K562 (cell line): ENCODE results near the gene FOXJ1. TPM values are rescaled to one million over a fixed set of nuclear protein-coding genes. Genes with fewer than 3 reads are reported as not detected.

ENCODE experiments used
- ATAC-seq: fragments of 200-7000 bp; cut with Tn5 transposase; 3 replicates; pipeline ENCODE4 v1.9.1; 2020; ENCODE audit warnings: moderate library complexity
- BruUV-seq: library from RNA; stranded (reverse); fragments of 400-500 nt; replicated peaks from 2 replicates; lab custom pipeline; 2021; lab: Mats Ljungman, UMichigan
- CTCF ChIA-PET: fragments of 300-600 bp; formaldehyde crosslinking; extraction: SDS; loops from one replicate; lab custom pipeline; 2021; ENCODE audit warnings: low intra/inter-chr PET ratio; lab: Yijun Ruan, JAX
- POLR2A ChIA-PET: fragments of 300-600, 350-650 bp; sonication (Branson Sonifier 250); formaldehyde crosslinking; extraction: SDS; loops from one replicate; lab custom pipeline; 2021; ENCODE audit warnings: antibody characterized with exemption, inconsistent platforms; lab: Yijun Ruan, JAX
- DNase-seq, 4 experiments: peaks; one replicate each; pipeline versions ENCODE4 v3.0.0 to v3.0.0-alpha.2; 2011 to 2018; ENCODE audit warnings: low spot score in 3 of 4, mixed read lengths in 3 of 4; ENCODE audit errors: extremely low read depth in 1 of 4
- FAIRE-seq: peaks from 2 replicates; lab custom pipeline; 2011; peaks lifted over from hg19 to GRCh38; lab: Jason Lieb, UNC
- H2AFZ ChIP-seq: 2 replicates; pipeline ENCODE4 v1.6.0; 2011; ENCODE audit warnings: low read depth, low read length, control low read depth, inconsistent platforms
- H3K27ac ChIP-seq: fragments of 200-600 bp; 3 replicates; pipeline ENCODE4 v1.8.0; 2011; ENCODE audit warnings: low read depth, mild to moderate bottlenecking, control low read depth, inconsistent platforms, low read length, moderate library complexity, mixed read lengths; ENCODE audit errors: extremely low read depth
- H3K27me3 ChIP-seq, 2 experiments: fragments of 300-600 bp in 1 of 2; 2 replicates in 1 of 2; 3 replicates in 1 of 2; pipeline versions ENCODE4 v1.6.0 to v1.8.0; 2011; ENCODE audit warnings: inconsistent platforms in 2 of 2, low read length in 2 of 2, mild to moderate bottlenecking in 1 of 2, mixed read lengths in 1 of 2, moderate library complexity in 1 of 2; ENCODE audit not compliant: control insufficient read depth in 2 of 2, insufficient read depth in 2 of 2
- H3K36me3 ChIP-seq: fragments of 300-600 bp; 3 replicates; pipeline ENCODE4 v1.8.0; 2011; ENCODE audit warnings: mild to moderate bottlenecking, low read length, inconsistent platforms; ENCODE audit not compliant: control insufficient read depth, insufficient read depth
- H3K4me1 ChIP-seq, 2 experiments: fragments of 200-600 bp in 1 of 2; replicated peaks in 1 of 2; 2 replicates in 1 of 2; 3 replicates in 1 of 2; pipeline versions ENCODE4 v1.5.1 to v1.8.0; 2011; ENCODE audit warnings: inconsistent platforms in 2 of 2, low read length in 2 of 2, mild to moderate bottlenecking in 1 of 2, mixed read lengths in 1 of 2, moderate library complexity in 1 of 2; ENCODE audit not compliant: control insufficient read depth in 2 of 2, insufficient read depth in 2 of 2
- H3K4me2 ChIP-seq: 2 replicates; pipeline ENCODE4 v1.6.1; 2011; ENCODE audit warnings: low read length, control low read depth, inconsistent platforms, mixed read lengths; ENCODE audit not compliant: insufficient read depth
- H3K4me3 ChIP-seq: fragments of 200-600 bp; sonication (generic), shearing (Covaris generic); 2 replicates; pipeline ENCODE4 v1.5.1; 2016; ENCODE audit warnings: control low read depth, inconsistent platforms
- H3K79me2 ChIP-seq: fragments of 200-600 bp; 3 replicates; pipeline ENCODE4 v1.8.0; 2011; ENCODE audit warnings: low read length, inconsistent platforms; ENCODE audit not compliant: control insufficient read depth, insufficient read depth
- H3K9ac ChIP-seq, 2 experiments: 2 replicates each; pipeline versions ENCODE4 v1.6.0 to v1.6.1; 2011; ENCODE audit warnings: low read depth in 2 of 2, low read length in 2 of 2, control low read depth in 1 of 2, inconsistent platforms in 1 of 2, mild to moderate bottlenecking in 1 of 2, mixed read lengths in 1 of 2; ENCODE audit not compliant: insufficient read depth in 1 of 2
- H3K9me1 ChIP-seq: one replicate; pipeline ENCODE4 v1.6.0; 2011; ENCODE audit warnings: inconsistent platforms, mild to moderate bottlenecking, low read length, moderate library complexity; ENCODE audit not compliant: control insufficient read depth, insufficient read depth
- H3K9me3 ChIP-seq: replicated peaks from 2 replicates; pipeline ENCODE4 v1.5.1; 2011; ENCODE audit warnings: low read depth, low read length, inconsistent platforms; ENCODE audit not compliant: control insufficient read depth, insufficient read depth
- H4K20me1 ChIP-seq: replicated peaks from 2 replicates; pipeline ENCODE4 v1.6.1; 2011; ENCODE audit warnings: low read length, inconsistent platforms, mixed read lengths; ENCODE audit not compliant: control insufficient read depth, insufficient read depth
- ARID1B ChIP-seq: fragments of 450-650 bp; IDR thresholded peaks from 2 replicates; pipeline ENCODE4 v1.6.1; 2016; ENCODE audit warnings: antibody characterized with exemption, mild to moderate bottlenecking, inconsistent platforms
- FOXJ3 ChIP-seq: sonication (generic); formaldehyde crosslinking; IDR thresholded peaks from 2 replicates; pipeline ENCODE4 v1.4.0; 2020; ENCODE audit warnings: mild to moderate bottlenecking, missing genetic modification reagents
- FOXK2 ChIP-seq, 2 experiments: fragments of 450-650 bp; IDR thresholded peaks in 1 of 2; conservative IDR thresholded peaks in 1 of 2; 2 replicates each; pipeline ENCODE4 v1.6.1; 2016; ENCODE audit warnings: low read depth in 2 of 2, mild to moderate bottlenecking in 1 of 2
- IFI16 ChIP-seq: fragments of 250-450 bp; sonication (Bioruptor Pico); IDR thresholded peaks from 2 replicates; pipeline ENCODE4 v2.1.2; 2022; ENCODE audit warnings: mild to moderate bottlenecking, inconsistent platforms
- MBD2 ChIP-seq: sonication (generic); IDR thresholded peaks from 2 replicates; pipeline ENCODE4 v1.6.1; 2016; ENCODE audit warnings: low read depth, borderline replicate concordance
- MTA1 ChIP-seq: fragments of 450-650 bp; IDR thresholded peaks from 2 replicates; pipeline ENCODE4 v1.6.1; 2017; ENCODE audit warnings: borderline replicate concordance
- NR2C1 ChIP-seq, 2 experiments: fragments of 450-650 bp; IDR thresholded peaks; 2 replicates each; pipeline ENCODE4 v1.6.1; 2017; ENCODE audit warnings: mild to moderate bottlenecking in 2 of 2, antibody characterized with exemption in 1 of 2, inconsistent platforms in 1 of 2, missing compliant biosample characterization in 1 of 2, missing genetic modification characterization in 1 of 2
- PCBP1 ChIP-seq: fragments of 200-400 bp; formaldehyde crosslinking; IDR thresholded peaks from 2 replicates; pipeline ENCODE4 v1.6.1; 2018; ENCODE audit warnings: mild to moderate bottlenecking, low read depth, low read length; ENCODE audit not compliant: poor library complexity, severe bottlenecking
- PRMT5 ChIP-seq: sonication (generic); formaldehyde crosslinking; IDR thresholded peaks from 2 replicates; pipeline ENCODE4 v1.5.0; 2020; ENCODE audit warnings: missing genetic modification reagents
- RBM22 ChIP-seq: fragments of 200-400 bp; formaldehyde crosslinking; IDR thresholded peaks from 2 replicates; pipeline ENCODE4 v1.6.1; 2018; ENCODE audit warnings: low read length, low read depth; ENCODE audit not compliant: poor library complexity, severe bottlenecking
- SAFB ChIP-seq: fragments of 200-400 bp; formaldehyde crosslinking; IDR thresholded peaks from 2 replicates; pipeline ENCODE4 v1.6.1; 2017; ENCODE audit warnings: low read depth, low read length, borderline replicate concordance
- SAP30 ChIP-seq: fragments of 200-600 bp; sonication (generic); IDR thresholded peaks from 2 replicates; pipeline ENCODE4 v1.6.1; 2012; ENCODE audit warnings: borderline replicate concordance, low read depth, mild to moderate bottlenecking, moderate library complexity, low read length, control low read depth, inconsistent platforms; ENCODE audit not compliant: insufficient read depth, poor library complexity, severe bottlenecking
- TAF1 ChIP-seq: IDR thresholded peaks from 2 replicates; pipeline ENCODE4 v1.6.1; 2011; ENCODE audit warnings: mild to moderate bottlenecking, low read length, moderate library complexity; ENCODE audit not compliant: insufficient read depth, control insufficient read depth, severe bottlenecking; ENCODE audit errors: extremely low read depth
- U2AF2 ChIP-seq: fragments of 200-400 bp; formaldehyde crosslinking; optimal IDR thresholded peaks from 2 replicates; pipeline ENCODE3; 2017; ENCODE audit warnings: low read depth, mild to moderate bottlenecking, low read length
- ZC3H11A ChIP-seq: IDR thresholded peaks from 2 replicates; pipeline ENCODE4 v1.6.1; 2012; ENCODE audit warnings: low read depth, low read length, improper control_type of control experiment
- ZNF121 ChIP-seq: sonication (generic); formaldehyde crosslinking; conservative IDR thresholded peaks from 2 replicates; pipeline ENCODE4 v1.8.0; 2022; ENCODE audit warnings: missing genetic modification reagents
- ZNF197 ChIP-seq: fragments of 200-800 bp; sonication (Bioruptor generic); IDR thresholded peaks from 2 replicates; pipeline ENCODE4 v1.6.1; 2016; ENCODE audit warnings: low read depth, missing genetic modification characterization, missing compliant biosample characterization
- ZNF324 ChIP-seq: fragments of 250-450 bp; sonication (Bioruptor Pico); IDR thresholded peaks from 2 replicates; pipeline ENCODE4 v1.4.0; 2020; ENCODE audit warnings: mild to moderate bottlenecking
- WGBS: fragments of 100-300 bp; shearing (Covaris generic); methylation state at CpG from one replicate; pipeline ENCODE4 v1.1.6; 2016; ENCODE audit warnings: low coverage, mixed read lengths; ENCODE audit not compliant: insufficient coverage; ENCODE audit errors: missing lambda C conversion rate; 5-methylcytosine and 5-hydroxymethylcytosine counted together
- in situ Hi-C: fragments of 300-500 bp; cut with MboI; formaldehyde crosslinking; loops from 4 replicates; pipeline ENCODE4 v1.15.0; 2018; ENCODE audit warnings: inconsistent platforms, mixed read lengths
- intact Hi-C: fragments of 100-400 bp; cut with micrococcal nuclease; formaldehyde crosslinking; loops from 2 replicates; pipeline ENCODE4 v1.14.2; 2022
- polyA plus RNA-seq, 8 experiments: library from polyadenylated mRNA; depleted of rRNA in 4 of 8; stranded (reverse) in 5 of 8; unstranded in 3 of 8; fragments of >200 nt; fragmentation: Nextera tagmentation in 2 of 8; fragmentation: Illumina TruSeq in 1 of 8; extraction: Ambion mirVana in 2 of 8; extraction: Trizol in 1 of 8; gene quantifications; 2 replicates each; pipeline versions ENCODE4 v1.2.1 to v1.2.3, GENCODE V29; 2011 to 2014; ENCODE audit warnings: inconsistent platforms in 1 of 8, missing spikeins in 1 of 8
- total RNA-seq, 7 experiments: library from RNA; depleted of rRNA in 6 of 7; stranded (reverse); fragments of >200 nt in 6 of 7; fragmentation: Illumina TruSeq in 2 of 7; extraction: Trizol in 2 of 7; gene quantifications; 2 replicates each; pipeline versions ENCODE4 v1.2.1 to v1.2.3, GENCODE V29; 2011 to 2021; ENCODE audit warnings: low replicate concordance in 1 of 7
- TF ChIP-seq, protein P1 (sequence below): fragments of 250-450 bp; sonication (Bioruptor Pico); IDR thresholded peaks from 2 replicates; pipeline ENCODE4 v1.5.0; 2021
- TF ChIP-seq, protein P2 (sequence below): sonication (generic); formaldehyde crosslinking; IDR thresholded peaks from 2 replicates; pipeline ENCODE4 v1.8.0; 2022; ENCODE audit warnings: mild to moderate bottlenecking, missing genetic modification reagents

Gene FOXJ1
- total and polyA plus RNA-seq, 9 of the 15 experiments (the other 6 are each of a cell fraction or from before 2014, with no cell fraction given): 0.07 TPM; not detected in 8

DNA sequence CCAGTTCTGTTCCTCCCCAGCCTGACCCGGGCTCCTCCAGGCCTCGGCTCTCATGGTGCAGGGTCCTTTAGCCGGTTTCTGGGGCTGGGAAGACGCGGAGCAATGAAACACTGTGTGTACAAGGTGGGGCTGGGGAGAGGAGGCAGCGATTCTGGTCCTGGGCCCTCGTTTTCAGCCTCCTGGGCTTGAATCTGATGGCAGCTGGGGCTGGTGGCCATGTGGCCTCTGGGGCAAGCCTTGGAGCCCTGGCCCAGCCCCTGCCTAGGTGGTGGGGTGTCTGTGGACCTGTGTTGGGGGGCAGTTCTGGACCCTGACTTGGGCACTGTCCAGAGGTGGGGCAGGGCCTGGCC is 4.1 kb downstream of the FOXJ1 start:
- no peaks in the 10 kb centered on the region for H3K79me2 ChIP-seq
- DNase-seq (no peak), FAIRE-seq (no peak), ATAC-seq (no peak)
- intact Hi-C loops: no loop called here
- H4K20me1 ChIP-seq: peaks cover 8% of the 10 kb centered on the region; the same call in 1 of the 2 replicates
- H3K4me2 ChIP-seq: no peak overlapping the region
- CTCF ChIA-PET: no interaction called here
- BruUV-seq: no TSS peak
- no peaks in the 10 kb centered on the region for H3K9me1 ChIP-seq
- H3K27ac ChIP-seq: no peak overlapping the region
- no peak overlapping the region for H2AFZ ChIP-seq
- peaks cover 5 to 62% of the 10 kb centered on the region in 2 experiments; a peak in 3 of 5 replicates for H3K4me1 ChIP-seq
- H3K9me3 ChIP-seq: no peaks in the 10 kb centered on the region
- WGBS: 9% methylated on average over 7 of the region's 7 CpGs
- in situ Hi-C loops: no loop called here
- H3K27me3 ChIP-seq: peaks cover 55 to 82% of the 10 kb centered on the region in 2 experiments; a peak in 4 of 5 replicates
- no peak overlapping the region for H3K9ac ChIP-seq
- TF ChIP-seq IFI16 (CRISPR knock-in tag) (no peak), MTA1 (no peak), FOXJ3 (CRISPR knock-in tag) (no peak), NR2C1 (IDR thresholded peaks at IDR 0.05) (no peak), NR2C1 (tag; IDR thresholded peaks at IDR 0.05) (no peak), ZNF324 (CRISPR knock-in tag) (no peak), RBM22 (no peak), ZC3H11A (no peak), MBD2 (no peak), TAF1 (no peak), PRMT5 (no peak), SAFB (no peak), ARID1B (no peak), ZNF121 (CRISPR knock-in tag) (no peak), ZNF197 (CRISPR knock-in tag) (no peak), U2AF2 (no peak), SAP30 (no peak), FOXK2 (conservative IDR thresholded peaks at IDR 0.05 in 1 of 2, IDR thresholded peaks at IDR 0.05 in 1 of 2; ENCODE audit: low read depth in 2 of 2) (no peak), PCBP1 (no peak)
- TF ChIP-seq, protein P1, sequence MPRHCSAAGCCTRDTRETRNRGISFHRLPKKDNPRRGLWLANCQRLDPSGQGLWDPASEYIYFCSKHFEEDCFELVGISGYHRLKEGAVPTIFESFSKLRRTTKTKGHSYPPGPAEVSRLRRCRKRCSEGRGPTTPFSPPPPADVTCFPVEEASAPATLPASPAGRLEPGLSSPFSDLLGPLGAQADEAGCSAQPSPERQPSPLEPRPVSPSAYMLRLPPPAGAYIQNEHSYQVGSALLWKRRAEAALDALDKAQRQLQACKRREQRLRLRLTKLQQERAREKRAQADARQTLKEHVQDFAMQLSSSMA: no peak
- TF ChIP-seq, protein P2, sequence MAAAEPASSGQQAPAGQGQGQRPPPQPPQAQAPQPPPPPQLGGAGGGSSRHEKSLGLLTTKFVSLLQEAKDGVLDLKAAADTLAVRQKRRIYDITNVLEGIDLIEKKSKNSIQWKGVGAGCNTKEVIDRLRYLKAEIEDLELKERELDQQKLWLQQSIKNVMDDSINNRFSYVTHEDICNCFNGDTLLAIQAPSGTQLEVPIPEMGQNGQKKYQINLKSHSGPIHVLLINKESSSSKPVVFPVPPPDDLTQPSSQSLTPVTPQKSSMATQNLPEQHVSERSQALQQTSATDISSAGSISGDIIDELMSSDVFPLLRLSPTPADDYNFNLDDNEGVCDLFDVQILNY (CRISPR knock-in tag): no peak
- POLR2A ChIA-PET: interaction anchor here (0.6 kb wide), 2 partner anchors 8 to 136 kb away, joined by 3 read pairs; no protein-coding TSS in a partner anchor
- no peaks in the 10 kb centered on the region for H3K36me3 ChIP-seq
- no peak overlapping the region for H3K4me3 ChIP-seq
